K562 (cell line): ENCODE data around the gene RSF1. TPM values are rescaled to one million over a fixed set of nuclear protein-coding genes. Genes with fewer than 3 reads are reported as not detected.

Experiments used
- FOXK2 ChIP-seq, 2 experiments: fragments of 450-650 bp; IDR thresholded peaks in 1 of 2; conservative IDR thresholded peaks in 1 of 2; 2 replicates each; pipeline ENCODE4 v1.6.1; 2016; ENCODE audit warnings: low read depth in 2 of 2, mild to moderate bottlenecking in 1 of 2
- HMGXB4 ChIP-seq: sonication (generic); formaldehyde crosslinking; IDR thresholded peaks from 2 replicates; pipeline ENCODE4 v1.8.1; 2023; ENCODE audit warnings: mild to moderate bottlenecking, missing genetic modification reagents
- HOMEZ ChIP-seq: fragments of 250-450 bp; sonication (Bioruptor Pico); IDR thresholded peaks from 2 replicates; pipeline ENCODE4 v1.4.0; 2020; ENCODE audit warnings: mild to moderate bottlenecking, moderate library complexity
- MAX ChIP-seq: sonication (generic); formaldehyde crosslinking; IDR thresholded peaks from 2 replicates; pipeline ENCODE4 v1.9.0; 2022; ENCODE audit warnings: mild to moderate bottlenecking, missing genetic modification reagents
- NFIC ChIP-seq: fragments of 450-650 bp; IDR thresholded peaks from 2 replicates; pipeline ENCODE4 v1.6.1; 2017; ENCODE audit warnings: mild to moderate bottlenecking, inconsistent platforms
- RERE ChIP-seq: sonication (generic); formaldehyde crosslinking; IDR thresholded peaks from 2 replicates; pipeline ENCODE4 v1.8.0; 2023; ENCODE audit warnings: missing genetic modification reagents, mild to moderate bottlenecking, borderline replicate concordance
- TSHZ1 ChIP-seq: fragments of 250-450 bp; sonication (Bioruptor Pico); IDR thresholded peaks from 2 replicates; pipeline ENCODE4 v1.4.0; 2020; ENCODE audit warnings: mild to moderate bottlenecking, moderate library complexity
- polyA plus RNA-seq, 8 experiments: library from polyadenylated mRNA; depleted of rRNA in 4 of 8; stranded (reverse) in 5 of 8; unstranded in 3 of 8; fragments of >200 nt; fragmentation: Nextera tagmentation in 2 of 8; fragmentation: Illumina TruSeq in 1 of 8; extraction: Ambion mirVana in 2 of 8; extraction: Trizol in 1 of 8; gene quantifications; 2 replicates each; pipeline versions ENCODE4 v1.2.1 to v1.2.3, GENCODE V29; 2011 to 2014; ENCODE audit warnings: inconsistent platforms in 1 of 8, missing spikeins in 1 of 8
- total RNA-seq, 7 experiments: library from RNA; depleted of rRNA in 6 of 7; stranded (reverse); fragments of >200 nt in 6 of 7; fragmentation: Illumina TruSeq in 2 of 7; extraction: Trizol in 2 of 7; gene quantifications; 2 replicates each; pipeline versions ENCODE4 v1.2.1 to v1.2.3, GENCODE V29; 2011 to 2021; ENCODE audit warnings: low replicate concordance in 1 of 7

Gene RSF1
- total and polyA plus RNA-seq, 9 of the 15 experiments (the other 6 are each of a cell fraction or from before 2014, with no cell fraction given): 9.7 to 63.6 (median 42.8) TPM

- TF ChIP-seq MAX (CRISPR knock-in tag) (no peak), NFIC (no peak), RERE (CRISPR knock-in tag) (no peak), HMGXB4 (CRISPR knock-in tag) (no peak), FOXK2 (conservative IDR thresholded peaks at IDR 0.05 in 1 of 2, IDR thresholded peaks at IDR 0.05 in 1 of 2; ENCODE audit: low read depth in 2 of 2) (no peak), HOMEZ (CRISPR knock-in tag) (no peak), TSHZ1 (no peak)
These were observed 115.2 kb downstream of the RSF1 start (continued) for GRCh38 chr11:77705195-77705875.
